Smooth muscle cell of bladder (primary cell): ENCODE results near the gene COL20A1. TPM values are rescaled to one million over a fixed set of nuclear protein-coding genes. Genes with fewer than 3 reads are reported as not detected.

Experiments used
- total RNA-seq: library from RNA; depleted of rRNA; stranded (reverse); fragments of >200 nt; gene quantifications from 2 replicates; pipeline ENCODE4 v1.2.3, GENCODE V29; 2014

COL20A1 gene
- total RNA-seq: not detected in 2 replicates

DNA sequence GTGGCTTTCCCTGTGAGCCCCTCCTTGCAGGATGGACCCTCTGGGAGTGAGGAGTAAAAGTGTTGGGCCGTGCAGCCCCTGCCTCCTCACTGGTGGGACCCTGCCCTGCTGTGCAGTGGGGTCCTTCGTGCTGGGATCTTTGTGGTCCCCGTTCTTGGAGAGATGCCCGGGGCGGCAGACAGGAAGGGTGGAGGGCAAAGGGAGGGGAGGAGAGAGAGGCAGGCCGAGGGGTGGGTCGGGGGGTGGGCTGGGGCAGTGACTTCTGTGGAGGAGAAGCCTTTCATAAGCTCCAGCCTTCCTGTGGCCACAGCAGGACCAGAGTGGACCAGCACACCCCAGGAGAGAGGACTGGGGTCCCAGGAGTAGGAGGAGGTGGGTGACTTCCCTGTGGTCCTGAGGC, at the start of gene COL20A1:
COL20A1 (plus strand) TSS at position 283 of the 400 bp plus-strand sequence. CDS start 1,922 bp downstream, outside the sequence.

DNA sequence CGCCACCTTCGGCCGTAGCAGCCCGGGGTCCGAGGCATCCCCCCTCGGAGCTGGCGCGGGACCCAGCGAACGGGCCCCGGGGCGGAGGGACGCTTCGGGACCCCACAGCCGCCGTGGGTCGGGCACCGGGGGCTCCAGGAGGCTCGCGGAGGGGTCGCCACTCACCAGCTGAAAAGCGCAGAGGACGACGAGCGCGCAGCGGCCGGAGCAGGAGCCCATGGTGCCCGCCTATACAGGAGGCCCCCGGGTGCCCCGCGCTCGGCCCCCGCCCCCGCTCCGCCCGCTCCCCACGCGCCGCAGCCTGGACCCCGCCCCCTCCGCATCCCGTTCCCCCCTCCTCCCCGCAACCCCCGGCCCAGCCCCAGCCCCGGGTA, 38.8 kb upstream of the COL20A1 start, which contains the start of gene NKAIN4:
NKAIN4 (minus strand) TSS at position 232 of the 374 bp plus-strand sequence; CDS start at position 219, 13 bp downstream.

DNA sequence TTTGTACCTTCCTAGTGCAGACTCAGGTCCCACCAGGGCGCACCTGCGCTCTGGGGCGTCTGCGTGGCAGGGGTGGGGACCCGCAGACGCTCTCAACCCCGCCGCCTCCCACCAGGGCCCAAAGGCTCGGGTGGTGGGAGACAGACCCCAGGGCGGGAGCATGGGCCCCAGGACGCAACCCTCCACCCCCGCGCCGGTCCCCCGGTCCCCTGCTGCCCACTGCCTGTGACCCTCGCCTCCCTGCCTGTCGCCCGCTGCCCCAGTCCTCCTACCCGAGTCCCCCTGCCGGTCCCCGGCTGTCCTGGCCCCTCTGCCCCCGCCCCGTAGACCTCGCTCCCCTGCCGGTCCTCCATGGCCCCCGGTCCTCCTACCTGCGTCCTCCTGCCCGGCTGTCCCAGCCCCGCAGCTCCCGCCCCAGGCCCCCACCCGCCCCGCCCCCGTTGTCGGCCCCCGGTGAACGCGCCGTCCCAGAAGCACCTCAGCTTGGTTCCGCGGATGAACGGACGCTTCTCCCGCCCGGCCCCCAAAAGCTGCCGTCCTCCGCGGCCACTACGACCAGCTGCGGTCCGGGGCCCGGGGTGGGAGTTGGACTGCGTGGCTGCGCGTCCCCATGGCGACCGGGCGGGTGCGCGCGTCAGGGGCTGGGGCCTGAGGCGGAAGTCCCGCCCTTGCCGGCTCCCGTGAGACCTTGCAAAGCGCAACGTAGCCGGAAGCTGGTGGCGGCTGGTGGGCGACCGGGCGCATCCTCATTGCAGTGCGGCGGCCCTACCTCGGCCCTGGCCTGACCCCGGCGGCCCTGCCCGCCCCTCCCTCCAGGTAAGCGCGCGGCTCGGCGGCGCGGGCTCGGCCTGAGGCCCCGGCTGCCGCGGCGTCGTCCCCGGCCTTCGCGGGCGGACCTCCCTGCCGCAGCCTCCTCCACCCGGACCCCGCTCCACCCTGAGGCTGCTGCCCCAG, 20.6 kb upstream of the COL20A1 start, which contains the start of gene ARFGAP1:
ARFGAP1 (plus strand) TSS at position 709 of the 954 bp plus-strand sequence. CDS start 2,768 bp downstream, outside the sequence.

DNA sequence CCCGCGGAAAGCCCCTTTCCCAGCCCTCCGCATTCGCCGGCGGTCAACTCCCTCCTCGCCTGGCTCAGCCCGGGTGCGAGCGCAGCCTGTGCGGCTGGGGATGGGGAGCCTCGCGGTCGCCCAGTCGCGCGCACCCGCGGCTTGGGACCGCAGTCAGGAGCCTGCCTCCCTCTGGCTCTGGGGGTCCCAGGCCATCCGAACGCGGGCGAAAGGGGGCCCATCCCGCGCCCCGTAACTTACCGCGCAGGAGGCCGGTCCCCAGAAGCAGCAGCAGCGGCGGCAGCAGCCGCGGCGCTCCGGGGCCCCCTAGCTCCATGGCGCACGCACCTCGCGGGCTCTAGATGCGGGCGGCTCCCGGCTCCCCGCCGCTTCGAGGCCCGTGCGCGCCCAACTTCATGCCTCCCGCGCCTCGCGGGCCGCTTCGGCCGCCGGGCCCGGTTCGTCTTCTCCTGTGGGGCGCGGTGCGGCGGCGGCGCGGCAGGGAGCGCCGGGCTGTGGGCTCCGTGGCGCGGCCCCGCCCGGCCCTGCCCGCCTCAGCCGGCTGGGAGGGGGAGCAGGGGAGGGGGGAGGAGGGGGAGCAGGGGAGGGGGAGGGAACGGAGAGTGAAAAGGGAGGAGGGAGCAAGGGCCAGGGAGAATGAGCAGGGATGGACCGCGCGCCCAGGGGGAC, 68.0 kb downstream of the COL20A1 start, which contains the start of gene CHRNA4:
CHRNA4 (minus strand) TSS at position 500 of the 669 bp plus-strand sequence; CDS start at position 316, 184 bp downstream.

Other genes with a start within 250 kb of the COL20A1 start
- gene YTHDF1, start 77.1 kb upstream of the COL20A1 start, total RNA-seq: 12.8 and 17.7 TPM in 2 replicates
- 0.65 TPM in 1 of 2 replicates, not detected in the other for gene BIRC7, start 57.3 kb upstream of the COL20A1 start, total RNA-seq
- 0.18 TPM in 1 of 2 replicates, not detected in the other for gene NKAIN4, start 38.7 kb upstream of the COL20A1 start, total RNA-seq
- 68.0 and 93.2 TPM in 2 replicates for gene ARFGAP1, start 20.4 kb upstream of the COL20A1 start, total RNA-seq
- gene CHRNA4, start 68.2 kb downstream of the COL20A1 start, total RNA-seq: not detected in 2 replicates
- not detected in 2 replicates for gene KCNQ2, start 179.5 kb downstream of the COL20A1 start, total RNA-seq
- 1.3 and 3.0 TPM in 2 replicates for gene EEF1A2, start 205.9 kb downstream of the COL20A1 start, total RNA-seq
- 17.5 and 24.5 TPM in 2 replicates for gene PPDPF, start 227.6 kb downstream of the COL20A1 start, total RNA-seq
- gene PTK6, start 244.2 kb downstream of the COL20A1 start, total RNA-seq: under 0.01 and 0.09 TPM in 2 replicates